K562 (cell line): Measurements from ENCODE around the gene TGFA. TPM values are rescaled to one million over a fixed set of nuclear protein-coding genes. Genes with fewer than 3 reads are reported as not detected.
A peak's percentile ranks its signal among the peaks of the same experiment; 100 is the strongest.

ENCODE experiments used
- ATAC-seq: fragments of 200-7000 bp; cut with Tn5 transposase; 3 replicates; pipeline ENCODE4 v1.9.1; 2020; ENCODE audit warnings: moderate library complexity
- BruUV-seq: library from RNA; stranded (reverse); fragments of 400-500 nt; replicated peaks from 2 replicates; lab custom pipeline; 2021; lab: Mats Ljungman, UMichigan
- CTCF ChIA-PET: fragments of 300-600 bp; formaldehyde crosslinking; extraction: SDS; loops from one replicate; lab custom pipeline; 2021; ENCODE audit warnings: low intra/inter-chr PET ratio; lab: Yijun Ruan, JAX
- POLR2A ChIA-PET: fragments of 300-600, 350-650 bp; sonication (Branson Sonifier 250); formaldehyde crosslinking; extraction: SDS; loops from one replicate; lab custom pipeline; 2021; ENCODE audit warnings: antibody characterized with exemption, inconsistent platforms; lab: Yijun Ruan, JAX
- DNase-seq, 4 experiments: peaks; one replicate each; pipeline versions ENCODE4 v3.0.0 to v3.0.0-alpha.2; 2011 to 2018; ENCODE audit warnings: low spot score in 3 of 4, mixed read lengths in 3 of 4; ENCODE audit errors: extremely low read depth in 1 of 4
- FAIRE-seq: peaks from 2 replicates; lab custom pipeline; 2011; peaks lifted over from hg19 to GRCh38; lab: Jason Lieb, UNC
- H2AFZ ChIP-seq: 2 replicates; pipeline ENCODE4 v1.6.0; 2011; ENCODE audit warnings: low read depth, low read length, control low read depth, inconsistent platforms
- H3K27ac ChIP-seq: fragments of 200-600 bp; 3 replicates; pipeline ENCODE4 v1.8.0; 2011; ENCODE audit warnings: low read depth, mild to moderate bottlenecking, control low read depth, inconsistent platforms, low read length, moderate library complexity, mixed read lengths; ENCODE audit errors: extremely low read depth
- H3K27me3 ChIP-seq, 2 experiments: fragments of 300-600 bp in 1 of 2; 2 replicates in 1 of 2; 3 replicates in 1 of 2; pipeline versions ENCODE4 v1.6.0 to v1.8.0; 2011; ENCODE audit warnings: inconsistent platforms in 2 of 2, low read length in 2 of 2, mild to moderate bottlenecking in 1 of 2, mixed read lengths in 1 of 2, moderate library complexity in 1 of 2; ENCODE audit not compliant: control insufficient read depth in 2 of 2, insufficient read depth in 2 of 2
- H3K36me3 ChIP-seq: fragments of 300-600 bp; 3 replicates; pipeline ENCODE4 v1.8.0; 2011; ENCODE audit warnings: mild to moderate bottlenecking, low read length, inconsistent platforms; ENCODE audit not compliant: control insufficient read depth, insufficient read depth
- H3K4me1 ChIP-seq, 2 experiments: fragments of 200-600 bp in 1 of 2; replicated peaks in 1 of 2; 2 replicates in 1 of 2; 3 replicates in 1 of 2; pipeline versions ENCODE4 v1.5.1 to v1.8.0; 2011; ENCODE audit warnings: inconsistent platforms in 2 of 2, low read length in 2 of 2, mild to moderate bottlenecking in 1 of 2, mixed read lengths in 1 of 2, moderate library complexity in 1 of 2; ENCODE audit not compliant: control insufficient read depth in 2 of 2, insufficient read depth in 2 of 2
- H3K4me2 ChIP-seq: 2 replicates; pipeline ENCODE4 v1.6.1; 2011; ENCODE audit warnings: low read length, control low read depth, inconsistent platforms, mixed read lengths; ENCODE audit not compliant: insufficient read depth
- H3K4me3 ChIP-seq: fragments of 200-600 bp; sonication (generic), shearing (Covaris generic); 2 replicates; pipeline ENCODE4 v1.5.1; 2016; ENCODE audit warnings: control low read depth, inconsistent platforms
- H3K79me2 ChIP-seq: fragments of 200-600 bp; 3 replicates; pipeline ENCODE4 v1.8.0; 2011; ENCODE audit warnings: low read length, inconsistent platforms; ENCODE audit not compliant: control insufficient read depth, insufficient read depth
- H3K9ac ChIP-seq, 2 experiments: 2 replicates each; pipeline versions ENCODE4 v1.6.0 to v1.6.1; 2011; ENCODE audit warnings: low read depth in 2 of 2, low read length in 2 of 2, control low read depth in 1 of 2, inconsistent platforms in 1 of 2, mild to moderate bottlenecking in 1 of 2, mixed read lengths in 1 of 2; ENCODE audit not compliant: insufficient read depth in 1 of 2
- H3K9me1 ChIP-seq: one replicate; pipeline ENCODE4 v1.6.0; 2011; ENCODE audit warnings: inconsistent platforms, mild to moderate bottlenecking, low read length, moderate library complexity; ENCODE audit not compliant: control insufficient read depth, insufficient read depth
- H3K9me3 ChIP-seq: replicated peaks from 2 replicates; pipeline ENCODE4 v1.5.1; 2011; ENCODE audit warnings: low read depth, low read length, inconsistent platforms; ENCODE audit not compliant: control insufficient read depth, insufficient read depth
- H4K20me1 ChIP-seq: replicated peaks from 2 replicates; pipeline ENCODE4 v1.6.1; 2011; ENCODE audit warnings: low read length, inconsistent platforms, mixed read lengths; ENCODE audit not compliant: control insufficient read depth, insufficient read depth
- BHLHE40 ChIP-seq: IDR thresholded peaks from 2 replicates; pipeline ENCODE4 v1.6.1; 2011; ENCODE audit warnings: low read length, improper control_type of control experiment
- HDAC6 ChIP-seq: IDR thresholded peaks from 2 replicates; pipeline ENCODE4 v1.6.1; 2012; ENCODE audit warnings: low read depth, mild to moderate bottlenecking, control low read depth, inconsistent platforms, low read length, moderate library complexity
- KHSRP ChIP-seq: fragments of 450-650 bp; IDR thresholded peaks from 2 replicates; pipeline ENCODE4 v1.6.1; 2017
- MAFF ChIP-seq: IDR thresholded peaks from 2 replicates; pipeline ENCODE4 v1.6.1; 2012; ENCODE audit warnings: low read length, improper control_type of control experiment
- MCM2 ChIP-seq: fragments of 450-650 bp; IDR thresholded peaks from 2 replicates; pipeline ENCODE4 v1.6.1; 2017; ENCODE audit warnings: low read depth, mild to moderate bottlenecking
- NONO ChIP-seq, 2 experiments: fragments of 200-400 bp in 1 of 2; fragments of 450-650 bp in 1 of 2; formaldehyde crosslinking in 1 of 2; IDR thresholded peaks; 2 replicates each; pipeline ENCODE4 v1.6.1; 2017; ENCODE audit warnings: low read depth in 2 of 2, mild to moderate bottlenecking in 2 of 2, moderate library complexity in 2 of 2, low read length in 1 of 2
- NR2F6 ChIP-seq: fragments of 450-650 bp; formaldehyde crosslinking; IDR thresholded peaks from 2 replicates; pipeline ENCODE4 v1.4.0; 2020; ENCODE audit warnings: mild to moderate bottlenecking
- PHB ChIP-seq: fragments of 250-450 bp; sonication (Bioruptor Pico); IDR thresholded peaks from 2 replicates; pipeline ENCODE4 v1.5.0; 2021
- RBM25 ChIP-seq: fragments of 200-400 bp; formaldehyde crosslinking; IDR thresholded peaks from 2 replicates; pipeline ENCODE4 v1.6.1; 2018; ENCODE audit warnings: low read length, low read depth, moderate library complexity; ENCODE audit not compliant: severe bottlenecking
- TSC22D4 ChIP-seq: fragments of 450-650 bp; IDR thresholded peaks from 2 replicates; pipeline ENCODE4 v1.6.1; 2016; ENCODE audit warnings: missing genetic modification characterization, missing biosample characterization, control low read depth
- ZNF445 ChIP-seq: fragments of 250-450 bp; sonication (Bioruptor Pico); IDR thresholded peaks from 2 replicates; pipeline ENCODE4 v1.4.0; 2020; ENCODE audit warnings: low read depth, mild to moderate bottlenecking, moderate library complexity
- WGBS: fragments of 100-300 bp; shearing (Covaris generic); methylation state at CpG from one replicate; pipeline ENCODE4 v1.1.6; 2016; ENCODE audit warnings: low coverage, mixed read lengths; ENCODE audit not compliant: insufficient coverage; ENCODE audit errors: missing lambda C conversion rate; 5-methylcytosine and 5-hydroxymethylcytosine counted together
- in situ Hi-C: fragments of 300-500 bp; cut with MboI; formaldehyde crosslinking; loops from 4 replicates; pipeline ENCODE4 v1.15.0; 2018; ENCODE audit warnings: inconsistent platforms, mixed read lengths
- intact Hi-C: fragments of 100-400 bp; cut with micrococcal nuclease; formaldehyde crosslinking; loops from 2 replicates; pipeline ENCODE4 v1.14.2; 2022
- polyA plus RNA-seq, 8 experiments: library from polyadenylated mRNA; depleted of rRNA in 4 of 8; stranded (reverse) in 5 of 8; unstranded in 3 of 8; fragments of >200 nt; fragmentation: Nextera tagmentation in 2 of 8; fragmentation: Illumina TruSeq in 1 of 8; extraction: Ambion mirVana in 2 of 8; extraction: Trizol in 1 of 8; gene quantifications; 2 replicates each; pipeline versions ENCODE4 v1.2.1 to v1.2.3, GENCODE V29; 2011 to 2014; ENCODE audit warnings: inconsistent platforms in 1 of 8, missing spikeins in 1 of 8
- total RNA-seq, 7 experiments: library from RNA; depleted of rRNA in 6 of 7; stranded (reverse); fragments of >200 nt in 6 of 7; fragmentation: Illumina TruSeq in 2 of 7; extraction: Trizol in 2 of 7; gene quantifications; 2 replicates each; pipeline versions ENCODE4 v1.2.1 to v1.2.3, GENCODE V29; 2011 to 2021; ENCODE audit warnings: low replicate concordance in 1 of 7

Gene TGFA
- total and polyA plus RNA-seq, 9 of the 15 experiments (the other 6 are each of a cell fraction or from before 2014, with no cell fraction given), result not detected

DNA sequence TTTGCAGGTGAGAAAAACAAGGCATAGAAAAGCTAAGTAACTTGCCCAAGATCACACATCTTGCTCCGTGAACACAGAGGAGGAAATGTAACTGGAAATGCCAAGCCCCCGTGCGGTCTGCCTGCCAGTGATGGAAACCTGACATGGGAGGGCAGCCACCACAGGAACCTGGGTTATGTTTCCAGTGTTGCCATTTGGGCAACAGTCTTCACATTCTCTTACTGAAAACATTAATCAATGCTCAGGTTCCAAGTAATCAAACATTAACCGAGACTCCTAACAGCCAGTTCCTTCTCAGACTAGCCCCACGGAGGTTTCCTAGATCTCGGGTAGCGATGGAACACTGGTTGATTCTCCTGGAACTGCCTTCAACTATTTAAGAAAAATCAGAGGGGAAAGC lies 2.5 kb downstream of the TGFA start:
- H3K36me3 ChIP-seq, result no peaks in the 10 kb centered on the region
- TF ChIP-seq ZNF445 (CRISPR knock-in tag), result no peak
- TF ChIP-seq RBM25, result peak; percentile 21
- peaks cover 0 to 15% of the 10 kb centered on the region in 2 experiments; a peak in 2 of 5 replicates for H3K4me1 ChIP-seq
- ChIA-PET CTCF (no interaction called here), POLR2A (no interaction called here)
- H3K9ac ChIP-seq, result no peak overlapping the region
- DNase-seq, result no peak
- 6% methylated on average over 7 of the region's 7 CpGs for WGBS
- no TSS peak for BruUV-seq
- peaks cover 41 to 57% of the 10 kb centered on the region in 2 experiments for H3K27me3 ChIP-seq
- ATAC-seq, result no peak
- H3K9me3 ChIP-seq, result no peaks in the 10 kb centered on the region
- no peak overlapping the region for H2AFZ ChIP-seq
- no peaks in the 10 kb centered on the region for H4K20me1 ChIP-seq
- no peaks in the 10 kb centered on the region for H3K9me1 ChIP-seq
- intact Hi-C loops, result loop anchor here (5.0 to 10.0 kb wide), 2 partner anchors 66 to 94 kb away; no protein-coding TSS in a partner anchor
- no peak overlapping the region for H3K27ac ChIP-seq
- in situ Hi-C loops, result no loop called here
- no peaks in the 10 kb centered on the region for H3K79me2 ChIP-seq
- H3K4me3 ChIP-seq, result no peak overlapping the region
- FAIRE-seq, result no peak
- H3K4me2 ChIP-seq, result no peak overlapping the region

DNA sequence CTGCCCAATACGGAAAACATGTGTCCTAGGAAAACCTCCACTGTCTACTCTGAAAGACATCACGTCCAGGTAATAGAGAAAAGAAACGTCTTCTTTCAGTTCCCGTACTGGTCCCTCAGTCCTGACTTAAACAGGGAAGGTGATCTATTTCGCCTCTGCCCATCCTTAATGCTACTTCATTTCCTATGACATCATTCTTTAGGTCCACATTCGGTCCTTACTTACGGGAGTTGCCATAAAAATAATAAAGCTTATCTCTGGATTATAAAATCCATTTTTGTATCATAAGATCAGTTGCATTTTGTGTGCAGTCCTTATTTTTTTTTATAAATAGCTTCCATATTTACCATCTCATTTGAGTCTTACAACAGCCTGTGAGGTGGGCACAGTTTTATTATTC lies 3.7 kb downstream of the TGFA start:
- ChIA-PET CTCF (interaction anchor here (0.6 kb wide), 1 partner anchor 313 kb away, joined by 3 read pairs; no protein-coding TSS in a partner anchor), POLR2A (no interaction called here)
- H3K79me2 ChIP-seq, result no peaks in the 10 kb centered on the region
- H3K27me3 ChIP-seq, result peaks cover 37 to 51% of the 10 kb centered on the region in 2 experiments
- H3K4me1 ChIP-seq, result peaks cover 0 to 15% of the 10 kb centered on the region in 2 experiments; a peak in 2 of 5 replicates
- ATAC-seq (no peak), DNase-seq (no peak), FAIRE-seq (no peak)
- no peak overlapping the region for H3K9ac ChIP-seq
- H3K4me3 ChIP-seq, result no peak overlapping the region
- H3K9me3 ChIP-seq, result no peaks in the 10 kb centered on the region
- H2AFZ ChIP-seq, result no peak overlapping the region
- WGBS, result 5% methylated on average over 7 of the region's 7 CpGs
- H4K20me1 ChIP-seq, result no peaks in the 10 kb centered on the region
- no peak overlapping the region for H3K27ac ChIP-seq
- H3K4me2 ChIP-seq, result no peak overlapping the region
- no peaks in the 10 kb centered on the region for H3K9me1 ChIP-seq
- intact Hi-C loops, result loop anchor here (5.0 to 10.0 kb wide), 2 partner anchors 67 to 95 kb away; no protein-coding TSS in a partner anchor
- H3K36me3 ChIP-seq, result no peaks in the 10 kb centered on the region
- in situ Hi-C loops, result no loop called here
- TF ChIP-seq KHSRP, result no peak
- no peak for TF ChIP-seq TSC22D4 (tag)
- no peak for TF ChIP-seq MAFF
- no peak for TF ChIP-seq MCM2
- no peak for TF ChIP-seq HDAC6
- no peak for TF ChIP-seq PHB (CRISPR knock-in tag)
- TF ChIP-seq NONO (IDR thresholded peaks at IDR 0.05; ENCODE audit: low read depth in 2 of 2, low read length in 1 of 2), result no peak
- no peak for TF ChIP-seq NR2F6 (CRISPR knock-in tag)
- no peak for TF ChIP-seq BHLHE40
- no TSS peak for BruUV-seq
